IMR-90 (cell line): ENCODE data around the gene NUAK1. TPM values are rescaled to one million over a fixed set of nuclear protein-coding genes. Genes with fewer than 3 reads are reported as not detected.

Experiments
- ATAC-seq: fragments of 200-7000 bp; cut with Tn5 transposase; 2 replicates; pipeline ENCODE4 v1.9.1; 2020; ENCODE audit warnings: low read depth, mild to moderate bottlenecking, moderate library complexity
- BruUV-seq: library from RNA; stranded (reverse); fragments of 400-500 nt; replicated peaks from 2 replicates; lab custom pipeline; 2021; lab: Mats Ljungman, UMichigan
- CTCF ChIA-PET: fragments of 300-600 bp; formaldehyde crosslinking; extraction: SDS; loops from one replicate; lab custom pipeline; 2021; ENCODE audit warnings: antibody characterized with exemption; lab: Yijun Ruan, JAX
- POLR2A ChIA-PET: fragments of 300-600 bp; sonication (Branson Sonifier 250); formaldehyde crosslinking; loops from one replicate; lab custom pipeline; 2022; ENCODE audit warnings: antibody characterized with exemption; ENCODE audit not compliant: unreplicated experiment; lab: Charles Lee
- DNase-seq: peaks from one replicate; pipeline ENCODE4 v3.0.0; 2013
- H2AFZ ChIP-seq: replicated peaks from 2 replicates; pipeline ENCODE3; 2013; ENCODE audit warnings: low read length, mild to moderate bottlenecking; ENCODE audit not compliant: poor library complexity
- H2AK5ac ChIP-seq: 2 replicates; pipeline ENCODE4 v1.6.1; 2013; ENCODE audit warnings: low read depth, low read length, inconsistent platforms
- H2AK9ac ChIP-seq: replicated peaks from 2 replicates; pipeline ENCODE3; 2013; ENCODE audit warnings: mild to moderate bottlenecking, low read depth, low read length, moderate library complexity; ENCODE audit not compliant: poor library complexity
- H2BK120ac ChIP-seq: 2 replicates; pipeline ENCODE4 v1.6.1; 2013; ENCODE audit warnings: low read depth, low read length, inconsistent platforms
- H2BK15ac ChIP-seq: 3 replicates; pipeline ENCODE4 v1.6.1; 2013; ENCODE audit warnings: low read depth, low read length, inconsistent platforms
- H2BK20ac ChIP-seq: 2 replicates; pipeline ENCODE4 v1.6.1; 2013; ENCODE audit warnings: low read depth, mild to moderate bottlenecking, inconsistent platforms, low read length, moderate library complexity
- H2BK5ac ChIP-seq: 2 replicates; pipeline ENCODE4 v1.6.1; 2013; ENCODE audit warnings: mild to moderate bottlenecking, low read depth, low read length, inconsistent platforms; ENCODE audit not compliant: poor library complexity, severe bottlenecking
- H3K14ac ChIP-seq: replicated peaks from 2 replicates; pipeline ENCODE4 v1.6.1; 2013; ENCODE audit warnings: low read depth, low read length, inconsistent platforms
- H3K18ac ChIP-seq: 2 replicates; pipeline ENCODE4 v1.6.1; 2013; ENCODE audit warnings: low read depth, low read length, control low read depth
- H3K23ac ChIP-seq: 2 replicates; pipeline ENCODE4 v1.6.1; 2013; ENCODE audit warnings: low read depth, low read length, inconsistent platforms
- H3K27ac ChIP-seq: 2 replicates; pipeline ENCODE4 v1.5.1; 2013; ENCODE audit warnings: mild to moderate bottlenecking, control low read depth, low read length; ENCODE audit not compliant: insufficient read depth
- H3K27me3 ChIP-seq: 2 replicates; pipeline ENCODE4 v1.6.1; 2013; ENCODE audit warnings: low read length; ENCODE audit not compliant: control insufficient read depth, insufficient read depth
- H3K36me3 ChIP-seq: 2 replicates; pipeline ENCODE4 v1.6.1; 2013; ENCODE audit warnings: low read length, mixed read lengths; ENCODE audit not compliant: control insufficient read depth, insufficient read depth
- H3K4ac ChIP-seq: 2 replicates; pipeline ENCODE4 v1.6.1; 2013; ENCODE audit warnings: low read depth, low read length, inconsistent platforms
- H3K4me1 ChIP-seq: 2 replicates; pipeline ENCODE4 v1.6.1; 2013; ENCODE audit warnings: low read length, mixed read lengths; ENCODE audit not compliant: control insufficient read depth, insufficient read depth
- H3K4me2 ChIP-seq: 2 replicates; pipeline ENCODE4 v1.6.1; 2013; ENCODE audit warnings: low read depth, mild to moderate bottlenecking, control low read depth, low read length, moderate library complexity
- H3K4me3 ChIP-seq: 2 replicates; pipeline ENCODE4 v1.5.1; 2013; ENCODE audit warnings: low read depth, mild to moderate bottlenecking, control low read depth, low read length, moderate library complexity; ENCODE audit not compliant: insufficient read depth
- H3K56ac ChIP-seq: 2 replicates; pipeline ENCODE4 v1.6.1; 2013; ENCODE audit warnings: low read length, inconsistent platforms; ENCODE audit not compliant: insufficient read depth; ENCODE audit errors: extremely low read depth
- H3K79me1 ChIP-seq, 2 experiments: 2 replicates each; pipeline ENCODE4 v1.6.1; 2013; ENCODE audit warnings: low read length in 2 of 2, inconsistent platforms in 1 of 2, low read depth in 1 of 2
- H3K9ac ChIP-seq: 2 replicates; pipeline ENCODE4 v1.6.1; 2013; ENCODE audit warnings: low read depth, low read length, control low read depth
- H3K9me1 ChIP-seq: 2 replicates; pipeline ENCODE4 v1.6.1; 2013; ENCODE audit warnings: low read length, inconsistent platforms; ENCODE audit not compliant: insufficient read depth
- H3K9me3 ChIP-seq: 2 replicates; pipeline ENCODE4 v1.6.1; 2013; ENCODE audit warnings: low read length; ENCODE audit not compliant: control insufficient read depth, insufficient read depth
- H4K20me1 ChIP-seq: 2 replicates; pipeline ENCODE4 v1.6.1; 2013; ENCODE audit warnings: low read length, inconsistent platforms; ENCODE audit not compliant: insufficient read depth
- H4K5ac ChIP-seq: 2 replicates; pipeline ENCODE4 v1.6.1; 2013; ENCODE audit warnings: mild to moderate bottlenecking, low read depth, low read length, control low read depth
- H4K8ac ChIP-seq, 2 experiments: 2 replicates each; pipeline ENCODE4 v1.6.1; 2013; ENCODE audit warnings: low read depth in 2 of 2, low read length in 2 of 2, control low read depth in 1 of 2, inconsistent platforms in 1 of 2
- H4K91ac ChIP-seq: 2 replicates; pipeline ENCODE4 v1.6.1; 2013; ENCODE audit warnings: low read depth, low read length, inconsistent platforms; ENCODE audit not compliant: insufficient read depth
- BHLHE40 ChIP-seq: fragments of 150-350 bp; IDR thresholded peaks from 2 replicates; pipeline ENCODE4 v1.6.1; 2016; ENCODE audit warnings: mild to moderate bottlenecking, low read depth, low read length
- CHD1 ChIP-seq: IDR thresholded peaks from 2 replicates; pipeline ENCODE4 v1.6.1; 2012; ENCODE audit warnings: low read depth, low read length, improper control_type of control experiment
- FOS ChIP-seq: fragments of 150-350 bp; IDR thresholded peaks from 2 replicates; pipeline ENCODE4 v1.6.1; 2016; ENCODE audit warnings: low read depth, low read length
- MAFK ChIP-seq: IDR thresholded peaks from 2 replicates; pipeline ENCODE4 v1.6.1; 2012; ENCODE audit warnings: low read depth, low read length, improper control_type of control experiment
- MXI1 ChIP-seq: IDR thresholded peaks from 2 replicates; pipeline ENCODE4 v1.6.1; 2012; ENCODE audit warnings: low read depth, mild to moderate bottlenecking, low read length, moderate library complexity, borderline replicate concordance
- POLR2A ChIP-seq: IDR thresholded peaks from 2 replicates; pipeline ENCODE4 v1.6.1; 2012; ENCODE audit warnings: mild to moderate bottlenecking, low read depth, low read length
- RAD21 ChIP-seq: IDR thresholded peaks from 2 replicates; pipeline ENCODE4 v1.6.1; 2012; ENCODE audit warnings: low read length, improper control_type of control experiment
- SMC3 ChIP-seq: fragments of 150-350 bp; IDR thresholded peaks from 2 replicates; pipeline ENCODE4 v1.6.1; 2016; ENCODE audit warnings: low read depth, mild to moderate bottlenecking, antibody characterized with exemption, low read length, moderate library complexity
- WGBS, 2 experiments: methylation state at CpG; one replicate each; pipeline versions ENCODE4 v1.1.5 to v1.1.7; 2013; ENCODE audit warnings: missing lambda C conversion rate in 2 of 2; ENCODE audit not compliant: insufficient read length in 1 of 2; ENCODE audit errors: extremely low coverage in 2 of 2; 5-methylcytosine and 5-hydroxymethylcytosine counted together
- dilution Hi-C: fragments of 300-500 bp; cut with HindIII; formaldehyde crosslinking; loops from one replicate; pipeline ENCODE4 v1.14.3; 2018; ENCODE audit warnings: low sequenced_read_pairs; ENCODE audit not compliant: unreplicated experiment
- in situ Hi-C: fragments of 300-500 bp; cut with MboI; formaldehyde crosslinking; loops from 3 replicates; pipeline ENCODE4 v1.14.3; 2019; ENCODE audit warnings: low sequenced_read_pairs, inconsistent platforms, mixed read lengths
- intact Hi-C: fragments of 100-400 bp; cut with micrococcal nuclease; formaldehyde crosslinking; loops from 2 replicates; pipeline ENCODE4 v1.10.0; 2022
- polyA plus RNA-seq, 3 experiments: library from polyadenylated mRNA; depleted of rRNA; stranded (reverse); fragments of >200 nt; gene quantifications; 2 replicates each; pipeline ENCODE4 v1.2.3, GENCODE V29; 2012; ENCODE audit warnings: low replicate concordance in 1 of 3
- total RNA-seq: library from RNA; depleted of rRNA; stranded (reverse); fragments of >200 nt; gene quantifications from 2 replicates; pipeline ENCODE4 v1.2.3, GENCODE V29; 2012
- TF ChIP-seq, protein P1 (sequence below): fragments of 150-350 bp; IDR thresholded peaks from 2 replicates; pipeline ENCODE4 v1.6.1; 2016; ENCODE audit warnings: low read depth, mild to moderate bottlenecking, low read length, moderate library complexity, borderline replicate concordance
- TF ChIP-seq, protein P2 (sequence below): conservative IDR thresholded peaks from 2 replicates; pipeline ENCODE4 v1.5.1; 2012; ENCODE audit warnings: mild to moderate bottlenecking, low read depth, low read length, improper control_type of control experiment
- TF ChIP-seq, protein P3 (sequence below): fragments of 150-350 bp; IDR thresholded peaks from 2 replicates; pipeline ENCODE4 v1.6.1; 2017; ENCODE audit warnings: mild to moderate bottlenecking, antibody characterized with exemption, low read length, low read depth

NUAK1 gene
- total and polyA plus RNA-seq, 2 of the 4 experiments (the other 2 are of a cell fraction), result 4.8 to 8.8 TPM

DNA sequence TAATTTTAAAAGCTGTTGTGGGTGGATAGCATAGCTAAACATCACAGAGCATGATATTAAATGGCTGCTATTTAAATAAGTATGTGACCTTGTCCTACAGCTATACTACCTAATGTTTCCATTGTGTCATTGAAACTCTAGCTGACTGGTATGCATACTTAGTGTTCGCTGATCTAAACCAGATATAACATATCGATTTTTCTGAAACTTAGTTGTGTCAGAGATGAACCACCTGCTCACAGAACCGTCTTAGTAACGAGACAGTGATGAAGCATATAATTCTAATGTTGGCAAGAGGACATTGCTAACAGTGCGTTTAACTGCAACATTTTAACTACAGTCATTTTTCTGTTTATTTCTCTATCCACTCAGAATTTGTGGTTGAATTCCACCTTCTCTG, 36.1 kb upstream of the NUAK1 start:
- Histone ChIP-seq H3K4me1 (peaks cover 1% of the 10 kb centered on the region; the same call in 1 of the 2 replicates), H4K91ac (no peak overlapping the region), H2AFZ (no peak overlapping the region), H3K23ac (no peak overlapping the region), H3K27me3 (peaks cover 8% of the 10 kb centered on the region), H3K79me1 (no peaks in the 10 kb centered on the region), H3K9ac (no peak overlapping the region), H4K8ac (no peak overlapping the region), H4K20me1 (no peaks in the 10 kb centered on the region), H4K5ac (no peak overlapping the region), H3K36me3 (no peaks in the 10 kb centered on the region), H2BK15ac (no peak overlapping the region), H3K4me3 (no peak overlapping the region), H2AK9ac (no peak overlapping the region), H2AK5ac (no peak overlapping the region), H3K27ac (no peak overlapping the region), H2BK20ac (no peak overlapping the region), H3K56ac (no peak overlapping the region), H3K4me2 (peak overlapping the region; percentile 65; the same call in 1 of the 2 replicates), H3K4ac (no peak overlapping the region), H2BK120ac (no peak overlapping the region), H3K9me1 (no peaks in the 10 kb centered on the region), H2BK5ac (no peak overlapping the region), H3K9me3 (no peaks in the 10 kb centered on the region), H3K14ac (no peak overlapping the region), H3K18ac (no peak overlapping the region)
- TF ChIP-seq CHD1 (no peak), RAD21 (no peak), MAFK (no peak), SMC3 (no peak), BHLHE40 (no peak), FOS (no peak), MXI1 (no peak), POLR2A (no peak)
- TF ChIP-seq, protein P1, sequence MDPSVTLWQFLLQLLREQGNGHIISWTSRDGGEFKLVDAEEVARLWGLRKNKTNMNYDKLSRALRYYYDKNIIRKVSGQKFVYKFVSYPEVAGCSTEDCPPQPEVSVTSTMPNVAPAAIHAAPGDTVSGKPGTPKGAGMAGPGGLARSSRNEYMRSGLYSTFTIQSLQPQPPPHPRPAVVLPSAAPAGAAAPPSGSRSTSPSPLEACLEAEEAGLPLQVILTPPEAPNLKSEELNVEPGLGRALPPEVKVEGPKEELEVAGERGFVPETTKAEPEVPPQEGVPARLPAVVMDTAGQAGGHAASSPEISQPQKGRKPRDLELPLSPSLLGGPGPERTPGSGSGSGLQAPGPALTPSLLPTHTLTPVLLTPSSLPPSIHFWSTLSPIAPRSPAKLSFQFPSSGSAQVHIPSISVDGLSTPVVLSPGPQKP, result no peak
- TF ChIP-seq, protein P2, sequence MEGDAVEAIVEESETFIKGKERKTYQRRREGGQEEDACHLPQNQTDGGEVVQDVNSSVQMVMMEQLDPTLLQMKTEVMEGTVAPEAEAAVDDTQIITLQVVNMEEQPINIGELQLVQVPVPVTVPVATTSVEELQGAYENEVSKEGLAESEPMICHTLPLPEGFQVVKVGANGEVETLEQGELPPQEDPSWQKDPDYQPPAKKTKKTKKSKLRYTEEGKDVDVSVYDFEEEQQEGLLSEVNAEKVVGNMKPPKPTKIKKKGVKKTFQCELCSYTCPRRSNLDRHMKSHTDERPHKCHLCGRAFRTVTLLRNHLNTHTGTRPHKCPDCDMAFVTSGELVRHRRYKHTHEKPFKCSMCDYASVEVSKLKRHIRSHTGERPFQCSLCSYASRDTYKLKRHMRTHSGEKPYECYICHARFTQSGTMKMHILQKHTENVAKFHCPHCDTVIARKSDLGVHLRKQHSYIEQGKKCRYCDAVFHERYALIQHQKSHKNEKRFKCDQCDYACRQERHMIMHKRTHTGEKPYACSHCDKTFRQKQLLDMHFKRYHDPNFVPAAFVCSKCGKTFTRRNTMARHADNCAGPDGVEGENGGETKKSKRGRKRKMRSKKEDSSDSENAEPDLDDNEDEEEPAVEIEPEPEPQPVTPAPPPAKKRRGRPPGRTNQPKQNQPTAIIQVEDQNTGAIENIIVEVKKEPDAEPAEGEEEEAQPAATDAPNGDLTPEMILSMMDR, result no peak
- TF ChIP-seq, protein P3, sequence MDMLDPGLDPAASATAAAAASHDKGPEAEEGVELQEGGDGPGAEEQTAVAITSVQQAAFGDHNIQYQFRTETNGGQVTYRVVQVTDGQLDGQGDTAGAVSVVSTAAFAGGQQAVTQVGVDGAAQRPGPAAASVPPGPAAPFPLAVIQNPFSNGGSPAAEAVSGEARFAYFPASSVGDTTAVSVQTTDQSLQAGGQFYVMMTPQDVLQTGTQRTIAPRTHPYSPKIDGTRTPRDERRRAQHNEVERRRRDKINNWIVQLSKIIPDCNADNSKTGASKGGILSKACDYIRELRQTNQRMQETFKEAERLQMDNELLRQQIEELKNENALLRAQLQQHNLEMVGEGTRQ, result no peak
- intact Hi-C loops (no loop called here), dilution Hi-C loops (no loop called here), in situ Hi-C loops (no loop called here)
- no TSS peak for BruUV-seq
- no CpG with 5 or more reads among the region's 5 CpGs for WGBS, 2 experiments
- POLR2A ChIA-PET, result no interaction called here
- CTCF ChIA-PET, result no interaction called here
- DNase-seq (peak; percentile 23), ATAC-seq (peak; percentile 70)
